Large intestine (tissue), 3 donors: ENCODE measurements around the gene RMDN2. TPM values are rescaled to one million over a fixed set of nuclear protein-coding genes. Genes with fewer than 3 reads are reported as not detected.
"Not testable (repeated sequence)": the region's sequence is repeated elsewhere in the genome, so short reads cannot be mapped to it uniquely, and the experiment has no call there.

Experiments
- DNase-seq, 2 donors: peaks; one replicate each; pipeline versions ENCODE4 v3.0.0 to v3.0.0-alpha.2; 2013
- H3K27ac ChIP-seq: one replicate; pipeline ENCODE4 v1.5.1; 2013; ENCODE audit warnings: low read length
- H3K27me3 ChIP-seq: 2 replicates; pipeline ENCODE4 v1.6.1; 2013; ENCODE audit warnings: low read length; ENCODE audit not compliant: control insufficient read depth, insufficient read depth
- H3K36me3 ChIP-seq: 2 replicates; pipeline ENCODE4 v1.6.1; 2013; ENCODE audit warnings: low read length; ENCODE audit not compliant: control insufficient read depth, insufficient read depth
- H3K4me1 ChIP-seq: one replicate; pipeline ENCODE4 v1.6.1; 2013; ENCODE audit warnings: low read length; ENCODE audit not compliant: control insufficient read depth, insufficient read depth
- H3K4me3 ChIP-seq: one replicate; pipeline ENCODE4 v1.5.1; 2013; ENCODE audit warnings: low read length
- H3K9me3 ChIP-seq: one replicate; pipeline ENCODE4 v1.6.1; 2013; ENCODE audit warnings: mild to moderate bottlenecking, low read depth, low read length, moderate library complexity; ENCODE audit not compliant: control insufficient read depth
- WGBS: methylation state at CpG from one replicate; pipeline ENCODE4 v1.1.5; 2013; ENCODE audit warnings: low lambda C conversion rate; ENCODE audit not compliant: insufficient coverage; 5-methylcytosine and 5-hydroxymethylcytosine counted together
- polyA plus RNA-seq: library from polyadenylated mRNA; unstranded; fragments of 120-200 nt; gene quantifications from one replicate; pipeline ENCODE4 v1.2.1, GENCODE V29; 2013

The RMDN2 gene
- polyA plus RNA-seq, 1 donor = 23.9 TPM

- DNase-seq = peak; percentile 50 to 75
- peaks cover under 1% of the 10 kb centered on the region for H3K9me3 ChIP-seq
- H3K36me3 ChIP-seq = peaks cover 7% of the 10 kb centered on the region
- WGBS = 24% methylated on average over 2 of the region's 2 CpGs
- H3K4me1 ChIP-seq = peaks cover 21% of the 10 kb centered on the region
- no peaks in the 10 kb centered on the region for H3K27me3 ChIP-seq
- peak overlapping the region; percentile 58 for H3K27ac ChIP-seq
- no peak overlapping the region for H3K4me3 ChIP-seq
These were observed 3.3 kb downstream of the RMDN2 start for GRCh38 chr2:37928377-37928776.

- not testable (repeated sequence) for H3K36me3 ChIP-seq, H3K9me3 ChIP-seq, H3K27me3 ChIP-seq, DNase-seq, H3K27ac ChIP-seq, H3K4me3 ChIP-seq
- peaks cover 16% of the 10 kb centered on the region for H3K4me1 ChIP-seq
- WGBS = no CpG with 5 or more reads among the region's 5 CpGs
These were observed 5.3 kb downstream of the RMDN2 start for GRCh38 chr2:37930392-37930791.

GRCh38 chr2:37932873-37933272, 7.8 kb downstream of the RMDN2 start:
- DNase-seq, H3K27ac ChIP-seq, H3K36me3 ChIP-seq, H3K9me3 ChIP-seq, H3K4me3 ChIP-seq, H3K27me3 ChIP-seq: not testable (repeated sequence)
- H3K4me1 ChIP-seq = peaks cover 13% of the 10 kb centered on the region
- no CpG with 5 or more reads among the region's 28 CpGs for WGBS

- Histone ChIP-seq H3K4me1 (no peaks in the 10 kb centered on the region), H3K27ac (no peak overlapping the region), H3K27me3 (no peaks in the 10 kb centered on the region), H3K36me3 (peaks cover 7% of the 10 kb centered on the region), H3K4me3 (no peak overlapping the region), H3K9me3 (peaks cover 7% of the 10 kb centered on the region)
- 85% methylated on average over 4 of the region's 7 CpGs for WGBS
- DNase-seq = no peak
These were observed 9.8 kb downstream of the RMDN2 start for GRCh38 chr2:37934591-37935513.

GRCh38 chr2:37937568-37937967, 12.5 kb downstream of the RMDN2 start:
- H3K4me1 ChIP-seq, H3K27ac ChIP-seq, H3K4me3 ChIP-seq, H3K27me3 ChIP-seq, H3K9me3 ChIP-seq, H3K36me3 ChIP-seq, DNase-seq: not testable (repeated sequence)
- WGBS = no CpG with 5 or more reads among the region's 1 CpG

- WGBS = no CpG with 5 or more reads among the region's 8 CpGs
These were observed 16.2 kb downstream of the RMDN2 start for GRCh38 chr2:37941267-37941666.

GRCh38 chr2:37944268-37944667, 19.2 kb downstream of the RMDN2 start:
- DNase-seq = no peak
- 100% methylated on average over 2 of the region's 2 CpGs for WGBS
- H3K27me3 ChIP-seq = no peaks in the 10 kb centered on the region

More at GRCh38 chr2:37941267-37941666, 16.2 kb downstream of the RMDN2 start:
- H3K27ac ChIP-seq, H3K4me1 ChIP-seq, H3K4me3 ChIP-seq, H3K36me3 ChIP-seq, H3K27me3 ChIP-seq, H3K9me3 ChIP-seq, DNase-seq: not testable (repeated sequence)

GRCh38 chr2:37947306-37947705, 22.2 kb downstream of the RMDN2 start:
- no peaks in the 10 kb centered on the region for H3K4me1 ChIP-seq
- 100% methylated on average over 1 of the region's 1 CpG for WGBS

More at GRCh38 chr2:37944268-37944667, 19.2 kb downstream of the RMDN2 start:
- peaks cover 3% of the 10 kb centered on the region for H3K36me3 ChIP-seq
- no peak overlapping the region for H3K27ac ChIP-seq
- peaks cover 3% of the 10 kb centered on the region for H3K9me3 ChIP-seq
- no peak overlapping the region for H3K4me3 ChIP-seq
- no peaks in the 10 kb centered on the region for H3K4me1 ChIP-seq

GRCh38 chr2:37962018-37962739, 37.1 kb downstream of the RMDN2 start:
- not testable (repeated sequence) for H3K27me3 ChIP-seq, H3K4me3 ChIP-seq, H3K36me3 ChIP-seq, H3K4me1 ChIP-seq, H3K27ac ChIP-seq, H3K9me3 ChIP-seq
- 60% methylated on average over 1 of the region's 7 CpGs for WGBS
- DNase-seq = peak in 1 of 2 donors; percentile 8

More at GRCh38 chr2:37947306-37947705, 22.2 kb downstream of the RMDN2 start:
- Histone ChIP-seq H3K27me3 (no peaks in the 10 kb centered on the region), H3K27ac (no peak overlapping the region), H3K9me3 (no peaks in the 10 kb centered on the region), H3K36me3 (peaks cover 8% of the 10 kb centered on the region), H3K4me3 (no peak overlapping the region)
- no peak for DNase-seq

GRCh38 chr2:37962740-37963121, 37.6 kb downstream of the RMDN2 start:
- not testable (repeated sequence) for H3K36me3 ChIP-seq, H3K4me1 ChIP-seq, H3K9me3 ChIP-seq, H3K27me3 ChIP-seq, DNase-seq, H3K27ac ChIP-seq, H3K4me3 ChIP-seq
- no CpG with 5 or more reads among the region's 9 CpGs for WGBS
